Panc1 (cell line): ENCODE measurements around the gene SLC2A14.

Experiments
- POLR2AphosphoS5 ChIP-seq: IDR thresholded peaks from 2 replicates; pipeline ENCODE4 v1.6.1; 2012; ENCODE audit warnings: mild to moderate bottlenecking, low read depth, low read length, moderate library complexity
- TF ChIP-seq, protein P1 (sequence below): fragments of 450-650 bp; IDR thresholded peaks from 2 replicates; pipeline ENCODE4 v1.5.1; 2017; ENCODE audit warnings: mild to moderate bottlenecking

DNA sequence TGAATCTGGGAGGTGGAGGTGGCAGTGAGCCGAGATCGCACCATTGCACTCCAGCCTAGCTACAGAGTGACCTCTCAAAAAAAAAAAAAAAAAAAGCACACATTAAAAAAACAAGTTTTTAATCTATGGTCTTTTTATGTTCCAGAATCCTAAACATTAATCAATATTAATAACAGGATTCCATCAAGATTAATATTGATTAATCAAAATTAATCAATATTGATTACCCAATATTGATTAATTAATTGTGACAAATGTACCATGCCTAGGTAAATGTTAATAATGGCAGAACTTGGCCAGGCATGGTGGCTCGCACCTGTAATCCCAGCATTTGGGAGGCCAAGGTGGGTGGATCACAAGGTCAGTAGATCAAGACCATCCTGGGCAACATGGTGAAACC lies 91.4 kb downstream of the SLC2A14 start:
- TF ChIP-seq, protein P1, sequence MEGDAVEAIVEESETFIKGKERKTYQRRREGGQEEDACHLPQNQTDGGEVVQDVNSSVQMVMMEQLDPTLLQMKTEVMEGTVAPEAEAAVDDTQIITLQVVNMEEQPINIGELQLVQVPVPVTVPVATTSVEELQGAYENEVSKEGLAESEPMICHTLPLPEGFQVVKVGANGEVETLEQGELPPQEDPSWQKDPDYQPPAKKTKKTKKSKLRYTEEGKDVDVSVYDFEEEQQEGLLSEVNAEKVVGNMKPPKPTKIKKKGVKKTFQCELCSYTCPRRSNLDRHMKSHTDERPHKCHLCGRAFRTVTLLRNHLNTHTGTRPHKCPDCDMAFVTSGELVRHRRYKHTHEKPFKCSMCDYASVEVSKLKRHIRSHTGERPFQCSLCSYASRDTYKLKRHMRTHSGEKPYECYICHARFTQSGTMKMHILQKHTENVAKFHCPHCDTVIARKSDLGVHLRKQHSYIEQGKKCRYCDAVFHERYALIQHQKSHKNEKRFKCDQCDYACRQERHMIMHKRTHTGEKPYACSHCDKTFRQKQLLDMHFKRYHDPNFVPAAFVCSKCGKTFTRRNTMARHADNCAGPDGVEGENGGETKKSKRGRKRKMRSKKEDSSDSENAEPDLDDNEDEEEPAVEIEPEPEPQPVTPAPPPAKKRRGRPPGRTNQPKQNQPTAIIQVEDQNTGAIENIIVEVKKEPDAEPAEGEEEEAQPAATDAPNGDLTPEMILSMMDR: no peak
- no peak for TF ChIP-seq POLR2AphosphoS5
